Erythroblast (primary cell): ENCODE measurements around the gene TENM3.

ENCODE experiments used
- DNase-seq, 2 experiments: peaks; one replicate each; lab custom pipeline; 2025; lab: John Stamatoyannopoulos, UW
- GATA1 ChIP-seq: IDR thresholded peaks from 2 replicates; pipeline ENCODE4 v1.6.1; 2011; ENCODE audit warnings: low read depth, mild to moderate bottlenecking, control low read depth, low read length, moderate library complexity
- POLR2A ChIP-seq: IDR thresholded peaks from 2 replicates; pipeline ENCODE4 v1.6.1; 2011; ENCODE audit warnings: mild to moderate bottlenecking, low read length

The TENM3 gene

DNA sequence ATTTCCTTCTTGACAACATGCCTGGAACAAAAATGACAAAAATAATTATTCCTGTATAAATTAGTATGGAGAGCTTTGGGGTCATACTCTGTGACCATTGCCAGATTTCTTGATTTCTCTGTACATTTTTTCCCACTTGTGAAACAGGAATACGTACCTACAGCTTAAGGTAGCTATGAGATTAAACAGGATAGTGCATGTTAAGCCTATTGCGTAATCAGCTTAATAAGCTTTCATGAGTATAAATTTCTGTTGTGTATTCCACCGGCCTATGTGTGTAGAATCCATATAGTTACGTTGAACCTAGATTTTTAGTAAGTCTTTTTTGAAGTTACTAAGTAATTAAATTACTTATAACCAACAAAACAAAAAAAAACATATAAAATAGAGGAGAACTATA is 339.0 kb downstream of the TENM3 start:
- DNase-seq = no peak
- TF ChIP-seq GATA1 (no peak), POLR2A (no peak)

DNA sequence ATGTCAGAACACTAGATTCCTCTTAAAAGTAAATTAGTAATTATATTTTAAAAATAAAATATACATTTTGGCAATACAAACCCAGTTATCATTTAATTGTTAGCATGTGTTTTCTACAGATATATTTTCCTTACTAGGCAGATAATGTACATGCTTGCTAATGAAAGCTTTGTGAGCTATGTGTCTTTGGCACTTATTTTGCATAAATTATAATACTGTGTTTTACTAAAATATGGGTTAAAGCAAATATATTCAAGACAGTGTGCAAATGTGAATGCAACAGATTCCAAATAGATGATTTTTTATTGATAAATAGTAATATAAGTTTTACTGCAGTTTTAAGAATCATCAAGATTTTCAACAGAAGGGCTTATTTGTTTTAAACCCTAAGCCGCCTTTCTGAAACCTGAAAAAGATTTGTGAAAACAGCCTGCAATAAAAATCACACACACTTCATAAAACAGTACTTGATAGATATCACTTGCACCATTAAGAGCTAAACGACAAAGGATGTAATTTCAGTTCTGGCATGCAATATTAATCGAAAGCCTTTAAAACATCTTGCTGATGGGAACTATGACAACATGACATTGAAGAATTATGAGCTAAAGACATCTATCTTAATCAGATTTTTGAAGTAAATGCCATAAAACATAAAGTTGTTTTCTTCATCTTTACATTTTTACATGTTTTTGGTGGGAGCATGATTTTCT is 340.7 kb downstream of the TENM3 start:
- no peak for DNase-seq

DNA sequence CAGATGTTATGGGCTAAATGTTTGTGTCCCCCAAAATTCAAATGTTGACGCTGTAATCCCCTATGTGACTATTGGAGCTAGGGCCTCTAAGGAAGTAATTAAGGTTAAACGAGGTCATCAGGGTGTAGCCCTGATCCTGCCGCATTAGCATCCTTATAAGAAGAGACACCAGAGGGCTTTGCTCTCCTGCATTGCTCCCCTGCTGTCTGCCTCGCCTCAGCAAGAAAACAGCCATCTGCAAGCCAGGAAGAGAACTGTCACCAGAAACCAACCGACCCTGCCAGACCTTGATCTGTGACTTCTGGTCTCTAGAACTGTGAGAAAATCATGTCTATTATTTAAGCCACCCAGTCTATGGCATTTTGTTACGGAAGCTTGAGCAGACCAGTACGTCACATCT is 342.1 kb downstream of the TENM3 start:
- no peak for DNase-seq
- TF ChIP-seq GATA1 (no peak), POLR2A (no peak)

More for the DNA sequence above, 340.7 kb downstream of the TENM3 start:
- no peak for TF ChIP-seq GATA1
- TF ChIP-seq POLR2A = no peak

DNA sequence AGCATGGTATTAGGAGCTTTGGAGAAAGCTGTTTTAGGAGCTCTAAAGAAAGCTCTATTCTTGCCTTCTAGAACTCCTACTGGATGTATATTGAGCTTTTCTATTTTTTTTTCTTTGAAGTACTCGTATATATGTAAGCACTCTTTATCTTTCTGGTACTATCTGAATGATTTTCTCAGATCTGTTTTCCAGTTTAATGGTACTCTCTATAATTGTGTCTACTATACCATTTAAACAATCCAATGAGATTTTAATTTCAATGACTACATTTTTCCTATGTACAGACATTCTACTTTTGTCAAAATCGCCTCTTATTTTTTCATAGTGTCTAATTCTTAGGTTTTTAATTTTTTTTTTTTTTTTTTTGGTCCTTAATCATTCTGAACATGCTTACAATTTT is 345.9 kb downstream of the TENM3 start:
- no peak for DNase-seq
- no peak for TF ChIP-seq GATA1
- no peak for TF ChIP-seq POLR2A

DNA sequence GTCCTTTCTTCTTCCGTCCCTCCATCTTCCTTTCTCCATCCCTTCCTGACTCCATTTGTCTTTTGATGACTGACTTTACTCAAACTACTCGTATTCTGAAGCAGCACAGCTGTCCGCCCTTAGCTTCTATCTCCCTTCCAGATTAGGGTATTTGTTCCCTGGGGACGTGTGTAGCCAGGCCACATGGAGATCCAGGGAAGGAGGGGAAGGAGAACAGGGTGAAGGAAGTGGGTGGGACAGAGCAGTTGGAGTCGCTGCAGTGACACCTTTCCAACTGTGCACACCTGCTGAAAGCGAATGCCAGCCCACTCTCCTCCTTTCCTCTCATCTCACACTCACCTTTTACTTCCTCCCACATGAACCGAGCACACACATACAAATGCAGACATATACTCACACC is 350.2 kb downstream of the TENM3 start:
- TF ChIP-seq GATA1 (no peak), POLR2A (no peak)
- no peak for DNase-seq

DNA sequence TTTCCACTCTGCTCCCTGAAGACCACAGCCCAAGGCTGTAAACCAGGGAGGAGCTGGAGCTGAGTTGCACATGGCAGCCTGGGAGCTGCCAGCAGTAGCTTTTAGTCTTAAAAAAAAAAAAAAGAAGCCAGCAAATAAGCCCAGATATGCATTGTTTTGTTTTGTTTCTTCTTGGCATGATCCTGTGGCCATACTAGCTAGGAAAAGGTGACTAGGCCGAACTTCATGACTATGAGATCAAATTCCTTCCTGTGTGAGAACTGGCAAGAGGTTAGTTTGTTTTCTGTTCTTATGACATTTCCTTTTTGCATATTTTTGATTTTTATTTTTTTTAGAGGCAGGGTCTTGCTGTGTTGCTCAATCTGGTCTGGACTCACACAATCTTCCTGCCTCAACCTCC is 350.7 kb downstream of the TENM3 start:
- no peak for TF ChIP-seq POLR2A
- no peak for TF ChIP-seq GATA1

DNA sequence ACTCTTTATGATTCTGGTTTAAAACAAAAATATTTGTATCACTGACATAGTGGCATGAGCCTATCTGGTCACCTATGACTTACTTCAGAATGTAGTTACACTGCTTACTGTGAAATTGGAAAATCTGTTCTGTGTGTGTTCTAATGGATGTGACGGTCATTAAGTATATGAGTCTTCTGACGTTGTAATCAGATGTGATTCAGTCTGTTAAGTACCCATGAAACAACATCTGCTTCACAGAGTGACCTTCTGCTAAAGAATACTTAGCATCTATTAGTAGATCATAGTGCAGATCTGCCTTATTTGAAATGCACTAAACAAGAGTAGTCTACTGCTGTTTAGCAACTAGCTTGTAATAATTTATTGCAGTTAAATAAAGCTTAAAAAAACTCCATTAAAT is 356.9 kb downstream of the TENM3 start:
- TF ChIP-seq GATA1 (no peak), POLR2A (no peak)
- no peak for DNase-seq

More for the DNA sequence above, 350.7 kb downstream of the TENM3 start:
- no peak for DNase-seq

DNA sequence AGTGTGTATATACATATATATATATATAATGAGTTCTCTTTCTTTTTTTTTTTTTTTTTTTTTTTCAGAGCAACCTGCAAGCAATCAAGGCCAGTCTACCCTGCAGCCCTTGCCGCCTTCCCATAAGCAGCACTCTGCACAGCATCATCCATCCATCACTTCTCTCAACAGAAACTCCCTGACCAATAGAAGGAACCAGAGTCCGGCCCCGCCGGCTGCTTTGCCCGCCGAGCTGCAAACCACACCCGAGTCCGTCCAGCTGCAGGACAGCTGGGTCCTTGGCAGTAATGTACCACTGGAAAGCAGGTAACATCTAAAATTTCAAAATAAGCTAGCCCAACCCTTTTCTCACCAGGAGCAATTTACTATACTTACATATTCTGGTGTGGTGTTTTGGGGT is 357.7 kb downstream of the TENM3 start:
- TF ChIP-seq POLR2A = no peak
- no peak for TF ChIP-seq GATA1
- no peak for DNase-seq

DNA sequence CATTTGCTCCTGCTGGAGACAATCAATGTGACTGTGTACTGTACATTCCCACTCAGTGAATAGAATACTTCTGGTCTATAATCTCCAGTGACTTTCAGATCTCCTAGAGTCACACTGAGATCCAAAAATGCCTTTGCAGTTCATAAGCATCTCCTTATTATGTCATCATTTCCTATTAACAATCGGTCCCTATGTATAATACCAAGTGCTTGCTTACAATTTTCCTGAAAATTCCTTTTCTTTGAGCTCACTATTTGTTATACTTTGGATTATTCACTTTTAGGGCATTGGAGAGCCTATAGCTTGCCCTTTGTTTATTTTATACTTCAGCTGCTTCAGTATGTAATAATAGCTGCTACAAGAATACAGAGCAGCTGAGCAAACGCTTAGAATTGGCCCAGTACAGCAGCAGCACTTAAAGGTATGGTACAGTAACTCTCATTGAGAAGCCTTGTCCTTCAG is 361.0 kb downstream of the TENM3 start:
- no peak for TF ChIP-seq GATA1
- TF ChIP-seq POLR2A = no peak
- no peak for DNase-seq

DNA sequence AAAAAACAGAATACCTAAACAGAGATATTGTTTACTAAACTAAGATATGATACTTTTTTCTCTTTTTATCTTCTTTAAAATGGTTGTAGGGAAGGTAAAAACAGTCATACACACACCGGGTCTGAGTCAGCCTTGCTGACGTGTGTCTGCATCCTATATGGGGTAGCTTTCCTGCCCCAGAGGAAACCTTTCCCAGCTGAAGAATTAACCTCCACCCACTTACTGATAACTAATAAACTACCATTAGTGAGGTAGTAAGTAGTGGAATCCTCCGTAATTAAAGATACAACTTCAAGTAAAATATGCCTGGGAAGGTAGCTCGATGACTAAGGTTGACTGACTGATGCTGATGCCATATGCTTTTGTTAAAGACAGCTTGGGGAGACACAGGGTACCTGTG is 361.8 kb downstream of the TENM3 start:
- no peak for DNase-seq

DNA sequence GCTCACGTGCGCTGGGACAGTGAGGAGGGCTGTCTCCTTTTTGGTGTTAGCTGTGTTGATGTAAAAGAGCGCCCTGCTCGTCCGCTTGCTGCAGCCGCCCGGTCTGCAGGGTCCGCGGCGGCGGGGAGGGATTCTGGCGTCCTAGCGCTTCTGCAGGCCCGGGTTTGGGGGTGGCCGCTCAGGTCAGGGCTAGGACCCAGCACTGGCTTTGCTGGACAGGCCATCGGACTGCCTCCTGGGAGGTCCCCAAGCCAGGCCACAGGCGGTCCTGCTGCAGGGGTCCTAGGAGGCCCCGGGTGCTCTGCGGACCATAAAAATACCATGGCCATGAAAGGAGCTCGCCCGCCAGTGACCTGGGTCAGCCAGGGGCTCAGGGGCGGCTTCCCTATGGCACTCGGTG is 365.3 kb downstream of the TENM3 start:
- no peak for TF ChIP-seq GATA1
- TF ChIP-seq POLR2A = no peak
- no peak for DNase-seq

More for the DNA sequence above, 361.8 kb downstream of the TENM3 start:
- TF ChIP-seq POLR2A (no peak), GATA1 (no peak)

DNA sequence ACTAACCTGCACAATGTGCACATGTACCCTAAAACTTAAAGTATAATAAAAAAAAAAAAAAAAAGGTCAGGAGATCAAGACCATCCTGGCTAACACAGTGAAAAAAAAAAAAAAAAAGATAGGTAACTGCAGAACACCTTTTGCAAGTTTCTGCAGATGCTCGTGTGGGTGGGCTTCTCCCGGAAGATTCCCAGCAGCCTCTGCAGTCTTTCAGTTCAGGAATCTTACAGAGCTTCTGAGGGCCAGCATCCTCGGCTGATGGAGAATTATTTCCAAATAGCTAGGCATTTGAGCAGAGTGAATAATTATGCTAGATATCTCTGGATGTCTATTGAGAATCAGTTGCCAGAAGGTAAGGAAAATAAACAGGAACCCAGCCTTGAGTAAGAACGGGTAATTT is 373.3 kb downstream of the TENM3 start:
- DNase-seq = no peak
- no peak for TF ChIP-seq GATA1
- TF ChIP-seq POLR2A = no peak

DNA sequence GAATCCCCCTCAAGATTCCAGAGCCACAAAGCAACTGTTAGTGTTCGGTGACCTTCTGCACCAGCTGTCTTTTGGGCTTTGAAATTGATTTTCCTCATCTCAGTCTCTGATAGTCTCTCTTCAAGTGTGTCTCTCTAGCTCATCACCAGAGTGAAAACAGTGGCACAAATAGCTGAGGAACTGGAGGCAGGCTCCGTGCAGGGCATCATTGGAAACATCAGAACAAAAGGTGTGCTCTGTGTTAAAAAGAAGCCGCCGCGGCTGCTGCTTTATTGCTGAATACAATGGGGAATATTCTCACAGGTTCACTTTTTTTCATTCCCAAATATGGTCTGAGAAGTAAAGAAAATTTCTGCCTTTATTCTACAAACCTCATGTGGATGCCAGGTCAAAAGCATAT is 376.5 kb downstream of the TENM3 start:
- DNase-seq = no peak
- TF ChIP-seq GATA1 (no peak), POLR2A (no peak)

DNA sequence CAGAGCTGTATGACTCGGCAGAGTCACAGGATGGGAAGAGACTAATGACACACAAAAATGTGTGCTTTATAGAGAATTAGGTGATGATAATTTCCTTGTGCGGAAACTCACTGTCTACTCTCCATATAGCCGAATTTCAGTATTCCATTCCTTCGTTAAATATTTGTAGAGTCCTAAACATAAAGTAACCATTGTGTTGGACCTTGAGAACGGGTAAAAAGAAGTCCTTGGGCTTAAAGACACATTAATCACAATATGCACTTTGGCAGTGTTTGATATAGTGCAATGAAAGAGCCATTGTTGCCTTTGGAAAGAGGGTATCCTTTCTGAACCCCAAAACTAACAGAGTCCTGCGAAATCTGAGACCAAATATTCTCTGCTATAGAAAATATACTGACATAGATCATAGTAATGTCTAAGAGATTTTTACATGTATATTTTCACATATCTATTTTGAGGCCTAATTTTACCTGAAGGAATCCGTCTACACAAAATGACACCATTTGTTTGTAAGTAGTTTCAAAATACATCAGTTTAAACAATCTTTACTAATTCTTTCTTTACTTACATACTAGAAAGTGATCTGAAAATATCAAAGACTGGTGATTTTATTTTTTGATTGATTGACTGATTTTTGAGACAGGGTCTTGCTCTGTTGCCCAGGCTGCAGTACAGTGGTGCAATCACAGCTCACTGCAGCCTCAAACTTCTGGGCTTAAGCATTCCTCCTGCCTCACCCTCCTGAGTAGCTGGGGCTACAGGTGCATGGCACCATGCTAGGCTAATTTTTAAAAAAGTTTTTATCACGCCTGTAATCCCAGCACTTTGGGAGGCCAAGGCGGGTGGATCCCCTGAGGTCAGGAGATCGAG is 377.1 kb downstream of the TENM3 start:
- DNase-seq = no peak
- TF ChIP-seq POLR2A (no peak), GATA1 (no peak)
